Activated naive CD8-positive, alpha-beta T cell treated with anti-CD3 and anti-CD28 coated beads, Interleukin-2, amount 50 U/mL, for 24 hours (primary cell): ENCODE measurements around the gene KDM7A.

Experiments
- ATAC-seq: fragments of 150-1000 bp; cut with Tn5 transposase; one replicate; pipeline ENCODE4 v1.10.0; 2021
- DNase-seq: peaks from one replicate; pipeline ENCODE4 v3.0.0; 2021
- H3K27ac Mint-ChIP-seq: one replicate; pipeline ENCODE4 v1.8.0; 2021; ENCODE audit warnings: mild to moderate bottlenecking, mixed read lengths
- H3K27me3 Mint-ChIP-seq: one replicate; pipeline ENCODE4 v1.8.0; 2021; ENCODE audit warnings: mixed read lengths
- H3K36me3 Mint-ChIP-seq: one replicate; pipeline ENCODE4 v1.8.0; 2021; ENCODE audit warnings: low read depth, mixed read lengths
- H3K4me1 Mint-ChIP-seq: one replicate; pipeline ENCODE4 v1.8.0; 2021; ENCODE audit warnings: mixed read lengths
- H3K4me3 Mint-ChIP-seq: one replicate; pipeline ENCODE4 v1.8.0; 2021; ENCODE audit warnings: mild to moderate bottlenecking, moderate library complexity, mixed read lengths
- H3K9me3 Mint-ChIP-seq: one replicate; pipeline ENCODE4 v1.8.0; 2021; ENCODE audit warnings: mixed read lengths

The KDM7A gene

DNA sequence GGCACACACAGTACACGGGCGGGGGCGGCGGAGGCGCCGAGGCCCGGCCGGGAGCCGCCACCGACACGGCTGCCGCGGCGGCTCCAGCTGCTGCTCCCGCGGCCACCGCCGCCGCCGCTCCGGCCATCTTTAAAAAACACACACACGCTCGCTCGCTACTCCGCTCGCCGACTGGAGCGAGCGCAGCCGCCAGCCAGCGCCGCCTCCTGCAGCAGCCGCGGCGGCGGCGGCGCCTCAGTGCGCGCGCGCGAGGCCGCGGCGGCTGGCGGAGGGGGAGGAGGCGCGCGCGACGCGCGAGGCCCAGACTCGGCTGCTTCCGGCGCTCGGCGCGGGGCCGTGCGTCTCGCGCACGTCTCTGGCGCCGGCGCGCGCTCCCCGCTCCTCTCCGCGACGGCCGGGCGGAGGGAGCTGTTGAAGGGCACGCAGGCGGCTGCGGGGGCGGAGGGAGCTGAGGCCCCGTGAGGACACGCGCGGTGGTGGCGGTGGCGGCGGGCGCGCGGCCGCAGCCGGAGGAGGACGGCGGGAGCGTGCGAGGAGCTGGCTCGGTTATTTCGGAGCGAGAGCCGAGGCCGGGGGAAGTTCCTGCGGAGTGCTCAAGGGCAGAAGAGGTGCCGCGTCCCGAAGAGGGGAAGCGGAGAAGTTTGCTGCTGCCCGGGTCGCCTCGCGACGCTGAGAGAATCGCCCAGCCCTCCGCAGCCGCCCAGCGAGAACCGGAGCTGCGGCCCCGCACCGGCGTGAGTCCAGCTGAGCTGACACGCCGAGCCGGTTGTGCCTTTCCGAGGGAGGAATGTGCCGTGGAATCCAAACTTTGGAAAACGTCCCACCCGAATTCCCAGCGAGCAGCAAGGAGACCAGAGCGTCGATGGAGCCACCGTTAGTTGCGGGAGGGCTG lies at the start of gene KDM7A:
KDM7A (minus strand) TSS at position 173 of the 892 bp plus-strand sequence; CDS start at position 127, 46 bp downstream.
- Mint-ChIP-seq H3K9me3 (no peaks in the 10 kb centered on the region), H3K4me1 (peaks cover 31% of the 10 kb centered on the region), H3K4me3 (peak within 1 kb of the TSS; percentile 92), H3K36me3 (peaks cover 2% of the 10 kb centered on the region), H3K27me3 (peaks cover 16% of the 10 kb centered on the region), H3K27ac (peak within 1 kb of the TSS; percentile 90)
- DNase-seq (peak; percentile 89), ATAC-seq (peak; percentile 88)

- ATAC-seq (no peak), DNase-seq (no peak)
- Mint-ChIP-seq H3K9me3 (no peaks in the 10 kb centered on the region), H3K4me3 (no peak overlapping the region), H3K36me3 (no peaks in the 10 kb centered on the region), H3K27ac (no peak overlapping the region), H3K4me1 (peaks cover 48% of the 10 kb centered on the region), H3K27me3 (no peaks in the 10 kb centered on the region)
These were observed 48.9 kb upstream of the KDM7A start for GRCh38 chr7:140225562-140226249.

DNA sequence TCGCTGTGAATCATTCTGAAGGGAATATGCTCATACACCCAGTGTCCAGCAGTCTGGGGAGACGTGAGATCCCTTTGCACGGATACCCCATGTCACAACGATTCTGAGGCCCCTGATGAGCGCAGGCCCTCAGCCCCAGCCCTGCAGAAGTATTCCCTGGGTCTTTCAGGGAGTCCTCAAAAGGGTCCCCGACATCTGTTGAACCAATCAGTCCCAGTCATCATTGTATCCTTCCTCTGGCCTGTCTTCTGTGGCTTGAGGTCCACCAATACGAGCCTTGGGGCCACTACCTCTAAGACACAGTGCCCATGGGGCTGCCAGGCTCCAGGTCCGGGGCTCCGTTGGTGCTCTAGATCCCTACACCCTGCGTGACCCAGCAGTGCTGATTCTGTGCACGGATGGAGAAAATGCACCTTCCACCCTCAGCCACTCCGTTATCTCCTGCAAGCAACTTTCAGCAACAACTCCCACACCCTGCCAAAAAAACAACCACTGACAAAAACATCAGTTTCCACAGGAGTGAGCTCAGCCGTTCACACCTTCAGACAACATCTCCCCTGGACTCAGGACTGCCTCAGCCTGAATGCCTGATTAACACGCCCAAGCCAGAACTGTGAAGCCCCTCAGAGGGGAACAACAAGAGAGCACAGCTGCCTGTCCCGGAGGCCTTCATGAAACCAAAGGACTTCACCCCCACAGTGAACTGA lies 46.9 kb upstream of the KDM7A start:
- Mint-ChIP-seq H3K27ac (no peak overlapping the region), H3K36me3 (no peaks in the 10 kb centered on the region), H3K4me1 (peaks cover 37% of the 10 kb centered on the region), H3K9me3 (peaks cover 3% of the 10 kb centered on the region), H3K27me3 (no peaks in the 10 kb centered on the region), H3K4me3 (no peak overlapping the region)
- peak; percentile 51 for ATAC-seq
- DNase-seq: no peak

DNA sequence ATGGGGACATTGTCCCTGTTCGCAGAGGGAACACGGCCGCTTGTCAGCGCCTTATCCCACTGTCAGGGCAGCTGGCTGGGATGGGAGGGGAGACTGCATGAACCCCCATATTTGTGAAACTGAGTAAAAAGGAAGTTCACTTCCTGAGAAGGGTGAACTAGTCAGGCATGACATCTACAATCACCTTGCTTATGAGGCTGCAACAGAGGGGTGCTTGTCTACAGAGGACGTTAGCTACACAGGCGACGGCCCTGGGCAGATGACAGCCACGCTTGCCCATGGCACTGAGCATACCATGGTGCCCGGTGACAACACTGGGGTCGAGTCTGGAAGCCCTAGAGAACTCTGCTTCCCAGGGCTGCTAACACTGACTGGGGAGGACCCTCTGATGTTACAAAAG lies 46.0 kb upstream of the KDM7A start:
- H3K9me3 Mint-ChIP-seq: peaks cover 7% of the 10 kb centered on the region
- no peaks in the 10 kb centered on the region for H3K36me3 Mint-ChIP-seq
- no peaks in the 10 kb centered on the region for H3K27me3 Mint-ChIP-seq
- H3K4me1 Mint-ChIP-seq: peaks cover 37% of the 10 kb centered on the region
- no peak overlapping the region for H3K27ac Mint-ChIP-seq
- DNase-seq: no peak
- no peak overlapping the region for H3K4me3 Mint-ChIP-seq
- no peak for ATAC-seq

DNA sequence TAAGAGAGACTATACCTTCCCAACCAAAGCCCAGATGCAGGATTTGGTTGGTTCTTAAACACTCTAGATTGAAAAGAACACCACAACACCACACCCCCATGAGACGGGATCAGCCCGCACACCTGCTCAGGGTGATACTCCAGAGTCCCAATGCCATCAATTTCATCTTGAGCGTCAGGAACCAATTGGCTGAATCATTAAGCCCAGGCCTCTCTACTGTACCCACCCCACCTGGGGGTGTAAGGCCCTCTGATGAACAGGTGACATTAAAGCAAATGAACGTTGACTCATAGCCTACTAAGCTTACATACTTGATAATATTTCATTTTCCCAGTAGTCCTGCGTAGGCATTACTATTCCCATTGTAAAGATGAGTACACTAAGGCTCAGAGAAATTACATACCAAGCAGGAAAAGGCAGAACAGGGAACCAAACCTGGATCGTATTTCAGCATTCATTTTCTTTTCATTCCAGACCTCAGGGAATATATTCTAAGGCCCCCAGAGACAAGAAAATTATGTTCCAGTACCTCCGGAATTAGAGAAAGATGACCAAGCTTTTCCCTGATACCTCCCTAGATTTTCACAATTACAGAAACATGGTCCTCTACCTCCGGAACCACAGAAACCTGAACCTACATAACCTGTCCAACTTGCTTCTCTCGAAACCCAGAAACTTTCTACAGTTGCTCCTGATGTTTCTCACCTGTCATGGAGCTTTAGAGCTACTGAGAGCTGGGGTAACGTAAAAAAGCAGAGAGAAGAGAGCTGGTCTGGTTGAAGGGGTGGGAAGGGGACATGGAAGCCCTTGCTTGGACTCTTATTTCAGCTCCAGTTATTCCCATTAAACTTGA lies 43.1 kb upstream of the KDM7A start:
- no peak for ATAC-seq
- no peak overlapping the region for H3K27ac Mint-ChIP-seq
- H3K4me1 Mint-ChIP-seq: peaks cover 27% of the 10 kb centered on the region

DNA sequence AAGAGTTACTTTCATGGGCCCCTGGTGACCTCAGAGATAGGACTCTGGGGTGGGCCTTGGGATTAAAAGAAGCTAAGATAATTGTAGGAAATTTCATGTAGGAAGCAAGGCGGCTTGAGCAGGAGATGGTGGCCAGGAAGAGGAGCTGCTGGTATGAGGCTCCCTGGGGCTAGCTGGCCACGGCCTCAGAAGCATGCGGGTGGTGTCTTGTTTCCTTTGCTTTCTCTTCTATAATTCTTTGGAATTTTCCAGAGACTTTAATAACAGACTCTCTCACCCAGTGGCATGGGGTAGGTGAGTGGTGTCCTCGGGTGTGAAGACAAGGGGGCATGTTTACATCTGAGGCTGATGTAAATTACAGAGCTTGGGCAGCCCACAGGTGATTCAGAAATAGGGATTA lies 41.9 kb upstream of the KDM7A start:
- DNase-seq (no peak), ATAC-seq (no peak)
- Mint-ChIP-seq H3K4me1 (peaks cover 30% of the 10 kb centered on the region), H3K27me3 (no peaks in the 10 kb centered on the region), H3K27ac (no peak overlapping the region), H3K36me3 (no peaks in the 10 kb centered on the region), H3K9me3 (peaks cover 7% of the 10 kb centered on the region), H3K4me3 (no peak overlapping the region)

More for the DNA sequence above, 43.1 kb upstream of the KDM7A start:
- no peak overlapping the region for H3K4me3 Mint-ChIP-seq
- peaks cover 7% of the 10 kb centered on the region for H3K9me3 Mint-ChIP-seq
- H3K27me3 Mint-ChIP-seq: no peaks in the 10 kb centered on the region
- no peaks in the 10 kb centered on the region for H3K36me3 Mint-ChIP-seq
- DNase-seq: no peak

DNA sequence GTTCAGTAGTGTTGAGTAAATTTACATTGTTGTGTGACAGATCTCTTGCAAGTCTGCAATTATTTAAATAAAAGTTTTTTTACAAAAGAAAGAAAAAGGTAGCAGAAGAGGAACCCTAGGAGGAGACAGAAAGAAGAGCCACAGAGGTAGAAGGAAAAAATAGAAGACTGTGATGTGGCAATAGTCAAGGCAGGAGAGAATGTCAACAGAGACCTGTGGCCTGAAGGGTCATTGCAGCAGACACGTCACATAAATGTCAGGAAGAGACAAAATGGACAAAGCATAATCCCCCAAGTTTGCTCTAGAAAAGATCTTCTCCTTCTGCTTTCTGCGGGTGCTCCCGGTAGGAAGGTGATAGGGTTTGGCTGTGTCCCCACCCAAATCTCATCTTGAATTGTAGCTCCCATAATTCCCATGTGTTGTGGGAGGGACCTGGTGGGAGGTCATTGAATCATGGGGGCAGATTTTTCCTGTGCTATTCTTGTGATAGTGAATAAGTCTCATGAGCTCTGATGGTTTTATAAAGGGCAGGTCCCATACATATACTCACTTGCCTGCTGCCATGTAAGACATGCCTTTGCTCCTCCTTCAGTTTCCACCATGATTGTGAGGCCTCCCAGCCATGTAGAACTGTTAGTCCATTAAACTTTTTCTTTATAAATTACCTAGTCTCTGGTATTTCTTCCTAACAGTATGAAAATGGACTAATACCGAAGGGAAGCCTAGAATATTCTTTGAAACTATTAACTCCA lies 41.1 kb upstream of the KDM7A start:
- Mint-ChIP-seq H3K36me3 (no peaks in the 10 kb centered on the region), H3K27ac (no peak overlapping the region), H3K27me3 (no peaks in the 10 kb centered on the region), H3K9me3 (peaks cover 7% of the 10 kb centered on the region), H3K4me1 (peaks cover 24% of the 10 kb centered on the region), H3K4me3 (no peak overlapping the region)
- ATAC-seq (no peak), DNase-seq (no peak)

- H3K27ac Mint-ChIP-seq: no peak overlapping the region
- no peak for ATAC-seq
- no peak overlapping the region for H3K4me3 Mint-ChIP-seq
- no peak for DNase-seq
- H3K36me3 Mint-ChIP-seq: no peaks in the 10 kb centered on the region
- no peaks in the 10 kb centered on the region for H3K27me3 Mint-ChIP-seq
- H3K4me1 Mint-ChIP-seq: peaks cover 42% of the 10 kb centered on the region
- peaks cover 7% of the 10 kb centered on the region for H3K9me3 Mint-ChIP-seq
These were observed 38.5 kb upstream of the KDM7A start for GRCh38 chr7:140215281-140215680.

DNA sequence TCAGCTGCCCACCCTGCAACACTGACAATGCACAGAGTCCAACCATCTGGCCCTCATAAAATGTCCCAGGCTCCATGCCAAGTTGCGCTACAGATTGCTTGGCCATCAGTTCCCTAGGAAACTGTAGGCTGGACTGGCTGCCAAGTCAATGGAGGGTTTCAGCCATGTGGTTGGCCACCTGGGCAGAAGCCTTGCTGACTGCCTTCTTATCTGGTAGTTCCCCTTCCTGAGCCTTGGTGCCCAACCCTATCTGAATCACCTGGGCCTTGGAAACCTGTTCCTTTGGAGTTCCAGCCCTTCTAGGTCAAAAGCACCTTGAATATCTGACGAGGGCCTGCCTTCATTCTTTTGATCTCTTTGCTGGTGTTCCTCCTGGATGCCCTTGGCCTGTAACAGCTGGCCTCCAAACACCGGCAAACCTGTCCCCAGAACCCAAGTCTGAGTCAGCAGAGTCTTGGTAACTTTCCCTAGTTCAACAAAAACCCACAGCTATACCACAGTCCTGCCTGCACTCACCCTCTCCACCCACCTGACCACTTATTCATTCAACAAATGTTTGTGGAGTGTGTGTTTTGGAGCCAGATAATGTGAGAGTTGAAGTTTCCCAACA lies 37.4 kb upstream of the KDM7A start:
- DNase-seq: no peak
- H3K9me3 Mint-ChIP-seq: peaks cover 7% of the 10 kb centered on the region
- no peaks in the 10 kb centered on the region for H3K36me3 Mint-ChIP-seq
- H3K4me3 Mint-ChIP-seq: no peak overlapping the region
- no peaks in the 10 kb centered on the region for H3K27me3 Mint-ChIP-seq
- peak; percentile 61 for ATAC-seq
- H3K27ac Mint-ChIP-seq: peak overlapping the region; percentile 43
- peaks cover 50% of the 10 kb centered on the region for H3K4me1 Mint-ChIP-seq

GRCh38 chr7:140213684-140214074 lies 36.9 kb upstream of the KDM7A start:
- no peak for DNase-seq
- Mint-ChIP-seq H3K9me3 (peaks cover 4% of the 10 kb centered on the region), H3K27me3 (no peaks in the 10 kb centered on the region), H3K4me1 (peaks cover 50% of the 10 kb centered on the region), H3K27ac (no peak overlapping the region), H3K4me3 (no peak overlapping the region), H3K36me3 (no peaks in the 10 kb centered on the region)
- ATAC-seq: no peak

DNA sequence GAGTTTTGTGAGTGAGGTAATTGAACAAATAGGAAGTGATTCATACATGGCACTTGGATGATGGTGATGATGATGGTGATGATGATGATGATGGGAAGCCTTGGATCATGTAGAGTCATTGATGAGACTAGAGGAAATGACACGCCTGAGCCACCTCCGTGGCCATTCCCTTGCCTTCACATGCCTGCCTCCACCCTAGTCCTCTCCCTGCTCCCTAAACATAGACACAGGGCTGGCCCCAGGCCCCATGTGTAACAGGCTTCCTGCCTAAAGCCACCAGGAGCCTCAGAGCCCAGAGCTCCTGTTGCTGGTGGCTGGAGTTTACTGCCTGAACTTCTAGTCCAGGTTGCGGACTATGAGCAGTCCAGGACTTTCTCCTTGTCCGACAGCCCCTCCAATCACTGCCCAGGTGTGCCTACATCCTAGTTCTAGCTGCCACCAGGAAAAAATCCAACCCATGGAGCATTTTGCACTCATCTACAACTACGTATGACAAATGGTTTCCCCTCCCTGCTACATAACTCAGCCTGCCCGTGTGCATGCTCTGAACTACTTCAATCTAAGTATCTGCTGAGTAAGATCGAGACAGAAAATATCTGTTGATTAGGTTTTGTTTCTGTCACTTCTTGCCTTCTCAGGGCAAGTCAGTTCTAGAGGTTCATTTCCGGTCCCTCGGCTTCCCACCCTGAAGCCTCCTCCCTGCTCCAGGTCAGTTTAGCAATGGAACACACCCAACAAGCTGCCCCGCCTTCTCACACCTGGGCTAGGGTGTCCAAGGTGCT lies 35.5 kb upstream of the KDM7A start:
- ATAC-seq (peak; percentile 53), DNase-seq (no peak)
- no peaks in the 10 kb centered on the region for H3K27me3 Mint-ChIP-seq
- no peaks in the 10 kb centered on the region for H3K36me3 Mint-ChIP-seq
- no peaks in the 10 kb centered on the region for H3K9me3 Mint-ChIP-seq
- H3K4me1 Mint-ChIP-seq: peaks cover 56% of the 10 kb centered on the region
- H3K4me3 Mint-ChIP-seq: no peak overlapping the region
- H3K27ac Mint-ChIP-seq: peak overlapping the region; percentile 58

- no peaks in the 10 kb centered on the region for H3K36me3 Mint-ChIP-seq
- no peak for DNase-seq
- H3K4me1 Mint-ChIP-seq: peaks cover 58% of the 10 kb centered on the region
- no peak overlapping the region for H3K4me3 Mint-ChIP-seq
- H3K9me3 Mint-ChIP-seq: no peaks in the 10 kb centered on the region
- no peak overlapping the region for H3K27ac Mint-ChIP-seq
- no peaks in the 10 kb centered on the region for H3K27me3 Mint-ChIP-seq
- no peak for ATAC-seq
These were observed 34.9 kb upstream of the KDM7A start for GRCh38 chr7:140211698-140212097.
